ENCODE results near the gene P2RY12.

DNA sequence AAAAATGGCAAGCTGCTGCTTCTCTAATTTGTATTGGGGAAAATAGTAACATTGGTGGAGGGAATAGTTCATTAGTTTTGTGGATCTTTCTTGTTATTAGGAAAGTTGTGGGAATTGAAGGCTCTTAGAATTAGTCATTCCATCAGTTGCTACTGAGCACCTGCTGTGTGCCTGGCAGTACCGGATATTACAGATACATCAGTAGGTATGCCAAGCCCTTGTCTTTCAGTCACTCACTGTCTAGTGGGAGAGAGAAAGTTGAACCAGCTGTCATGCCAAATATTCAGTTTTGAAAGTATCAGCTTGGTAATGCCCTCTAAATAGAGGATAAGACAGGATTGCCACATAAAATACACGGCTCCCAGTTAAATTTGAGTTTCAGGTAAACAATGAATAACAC is 43.8 kb upstream of the P2RY12 start:
- TF ChIP-seq SUPT20H (IDR thresholded peaks at IDR 0.05; ENCODE audit: borderline replicate concordance, control insufficient read depth, low read depth, low read length) (no peak), BHLHE40 (IDR thresholded peaks at IDR 0.05; ENCODE audit: borderline replicate concordance in 1 of 2, low read depth in 2 of 2, low read length in 1 of 2) (no peak), POLR2A (IDR thresholded peaks at IDR 0.05; ENCODE audit: low read depth, low read length) (no peak), CTCF (IDR thresholded peaks at IDR 0.05 in 2 of 3, conservative IDR thresholded peaks at IDR 0.05 in 1 of 3; ENCODE audit: control insufficient read depth in 2 of 3, extremely low read depth in 1 of 3, insufficient read depth in 1 of 3, low read depth in 3 of 3, low read length in 3 of 3) (no peak), FOXM1 (IDR thresholded peaks at IDR 0.05; ENCODE audit: low read depth, low read length) (no peak), SREBF2 (IDR thresholded peaks at IDR 0.05; ENCODE audit: low read length) (no peak), LARP7 (IDR thresholded peaks at IDR 0.05) (no peak), JUND (IDR thresholded peaks at IDR 0.05; ENCODE audit: low read depth, low read length) (no peak), EZH2 (IDR thresholded peaks at IDR 0.05; ENCODE audit: borderline replicate concordance, control insufficient read depth, low read depth, low read length) (no peak)
